ENCODE data around the gene ARMC3. TPM values are rescaled to one million over a fixed set of nuclear protein-coding genes. Genes with fewer than 3 reads are reported as not detected.

Gene ARMC3, protein sequence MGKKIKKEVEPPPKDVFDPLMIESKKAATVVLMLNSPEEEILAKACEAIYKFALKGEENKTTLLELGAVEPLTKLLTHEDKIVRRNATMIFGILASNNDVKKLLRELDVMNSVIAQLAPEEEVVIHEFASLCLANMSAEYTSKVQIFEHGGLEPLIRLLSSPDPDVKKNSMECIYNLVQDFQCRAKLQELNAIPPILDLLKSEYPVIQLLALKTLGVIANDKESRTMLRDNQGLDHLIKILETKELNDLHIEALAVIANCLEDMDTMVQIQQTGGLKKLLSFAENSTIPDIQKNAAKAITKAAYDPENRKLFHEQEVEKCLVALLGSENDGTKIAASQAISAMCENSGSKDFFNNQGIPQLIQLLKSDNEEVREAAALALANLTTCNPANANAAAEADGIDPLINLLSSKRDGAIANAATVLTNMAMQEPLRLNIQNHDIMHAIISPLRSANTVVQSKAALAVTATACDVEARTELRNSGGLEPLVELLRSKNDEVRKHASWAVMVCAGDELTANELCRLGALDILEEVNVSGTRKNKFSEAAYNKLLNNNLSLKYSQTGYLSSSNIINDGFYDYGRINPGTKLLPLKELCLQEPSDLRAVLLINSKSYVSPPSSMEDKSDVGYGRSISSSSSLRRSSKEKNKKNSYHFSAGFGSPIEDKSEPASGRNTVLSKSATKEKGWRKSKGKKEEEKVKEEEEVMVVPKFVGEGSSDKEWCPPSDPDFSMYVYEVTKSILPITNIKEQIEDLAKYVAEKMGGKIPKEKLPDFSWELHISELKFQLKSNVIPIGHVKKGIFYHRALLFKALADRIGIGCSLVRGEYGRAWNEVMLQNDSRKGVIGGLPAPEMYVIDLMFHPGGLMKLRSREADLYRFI
- total RNA-seq = not detected

GRCh38 chr10:22927661-22928403 is at the start of gene ARMC3:
ARMC3 (plus strand) TSS chr10:22928053; CDS start chr10:22931997, 3,944 bp downstream.
- H3K36me3 ChIP-seq = no peaks in the 10 kb centered on the region
- WGBS, 2 donors = 10 to 22% methylated on average over 17 to 25 of the region's 41 CpGs
- H3K27ac ChIP-seq = no peak within 1 kb of the TSS
- intact Hi-C loops (cut with DNase I) = no loop called here
- peaks cover 0 to 22% (median 0%) of the 10 kb centered on the region in 4 donors for H3K27me3 ChIP-seq
- TF ChIP-seq, protein P1, sequence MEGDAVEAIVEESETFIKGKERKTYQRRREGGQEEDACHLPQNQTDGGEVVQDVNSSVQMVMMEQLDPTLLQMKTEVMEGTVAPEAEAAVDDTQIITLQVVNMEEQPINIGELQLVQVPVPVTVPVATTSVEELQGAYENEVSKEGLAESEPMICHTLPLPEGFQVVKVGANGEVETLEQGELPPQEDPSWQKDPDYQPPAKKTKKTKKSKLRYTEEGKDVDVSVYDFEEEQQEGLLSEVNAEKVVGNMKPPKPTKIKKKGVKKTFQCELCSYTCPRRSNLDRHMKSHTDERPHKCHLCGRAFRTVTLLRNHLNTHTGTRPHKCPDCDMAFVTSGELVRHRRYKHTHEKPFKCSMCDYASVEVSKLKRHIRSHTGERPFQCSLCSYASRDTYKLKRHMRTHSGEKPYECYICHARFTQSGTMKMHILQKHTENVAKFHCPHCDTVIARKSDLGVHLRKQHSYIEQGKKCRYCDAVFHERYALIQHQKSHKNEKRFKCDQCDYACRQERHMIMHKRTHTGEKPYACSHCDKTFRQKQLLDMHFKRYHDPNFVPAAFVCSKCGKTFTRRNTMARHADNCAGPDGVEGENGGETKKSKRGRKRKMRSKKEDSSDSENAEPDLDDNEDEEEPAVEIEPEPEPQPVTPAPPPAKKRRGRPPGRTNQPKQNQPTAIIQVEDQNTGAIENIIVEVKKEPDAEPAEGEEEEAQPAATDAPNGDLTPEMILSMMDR (IDR thresholded peaks at IDR 0.05) = no peak
- TF ChIP-seq POLR2A (IDR thresholded peaks at IDR 0.05) = no peak
- peaks cover 0 to 29% (median 9%) of the 10 kb centered on the region in 3 donors for H3K4me1 ChIP-seq
- H3K9me3 ChIP-seq = no peaks in the 10 kb centered on the region
- peak within 1 kb of the TSS; percentile 0 to 65 (median 38) for H3K4me3 ChIP-seq
- DNase-seq = no peak

- no peak overlapping the region for H3K4me3 ChIP-seq
- no peak for TF ChIP-seq POLR2A (IDR thresholded peaks at IDR 0.05)
- TF ChIP-seq, protein P1 (IDR thresholded peaks at IDR 0.05) = no peak
- 79 to 92% methylated on average over 2 of the region's 2 CpGs for WGBS, 2 donors
These were observed 36.1 kb upstream of the ARMC3 start for GRCh38 chr10:22891797-22892196.

DNA sequence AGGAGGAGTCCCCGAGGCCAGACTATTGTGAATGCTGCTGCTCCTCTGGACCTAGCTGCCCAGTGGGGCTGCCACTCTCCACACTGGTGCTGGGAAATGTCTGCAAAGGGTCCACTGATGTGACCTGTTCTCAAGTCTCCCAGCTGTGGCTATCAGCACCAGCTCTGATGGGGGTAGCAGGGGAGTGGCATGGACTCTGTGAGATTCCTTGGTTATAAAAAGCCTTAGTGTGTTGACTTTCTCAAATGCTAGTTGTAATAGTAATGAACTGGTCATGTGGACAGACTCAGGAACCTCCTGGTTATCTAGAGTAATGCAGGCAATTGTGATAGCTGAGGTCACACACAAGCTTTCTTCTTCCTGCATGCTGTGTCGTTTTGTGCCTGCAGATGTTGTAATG is 34.1 kb upstream of the ARMC3 start:
- Histone ChIP-seq H3K4me3 (no peak overlapping the region), H3K27ac (no peak overlapping the region), H3K27me3 (no peaks in the 10 kb centered on the region), H3K36me3 (no peaks in the 10 kb centered on the region), H3K9me3 (peaks cover 0 to 19% (median 0%) of the 10 kb centered on the region in 3 donors), H3K4me1 (peaks cover 0 to 13% (median 4%) of the 10 kb centered on the region in 3 donors)
- intact Hi-C loops (cut with DNase I) = no loop called here
- 84% methylated on average over 2 of the region's 2 CpGs; no CpG with 5 or more reads in 1 of the 2 donors for WGBS, 2 donors
- TF ChIP-seq, protein P1 (IDR thresholded peaks at IDR 0.05) = no peak
- no peak for TF ChIP-seq POLR2A (IDR thresholded peaks at IDR 0.05)
- no peak for DNase-seq

More at GRCh38 chr10:22891797-22892196, 36.1 kb upstream of the ARMC3 start:
- DNase-seq = no peak
- H3K4me1 ChIP-seq = peaks cover 0 to 13% (median 4%) of the 10 kb centered on the region in 3 donors
- no peaks in the 10 kb centered on the region for H3K27me3 ChIP-seq
- no peaks in the 10 kb centered on the region for H3K36me3 ChIP-seq
- no peak overlapping the region for H3K27ac ChIP-seq
- peaks cover 0 to 19% (median 0%) of the 10 kb centered on the region in 3 donors for H3K9me3 ChIP-seq
- intact Hi-C loops (cut with DNase I) = no loop called here

DNA sequence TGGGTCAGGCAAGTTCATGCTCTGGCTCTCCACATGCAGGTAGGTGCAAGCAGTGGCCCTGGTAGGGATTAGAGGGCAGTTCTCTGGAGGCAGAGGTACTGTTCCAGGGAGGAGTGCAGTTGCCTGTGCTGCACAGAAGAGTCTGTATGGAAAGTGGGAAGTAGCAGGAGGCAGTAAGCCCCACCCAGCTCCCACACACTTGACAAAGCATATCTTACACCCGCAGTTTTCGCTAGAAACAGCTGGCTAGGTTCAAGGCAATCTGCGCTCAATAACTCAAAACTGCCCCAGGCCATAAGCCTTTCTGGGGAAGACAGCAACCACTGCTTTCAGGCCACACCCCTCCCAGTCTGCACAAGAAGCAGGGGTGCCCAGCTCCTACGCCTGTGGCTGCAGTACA is 33.1 kb upstream of the ARMC3 start:
- H3K4me1 ChIP-seq = peaks cover 0 to 13% (median 4%) of the 10 kb centered on the region in 3 donors
- H3K27me3 ChIP-seq = no peaks in the 10 kb centered on the region
- intact Hi-C loops (cut with DNase I) = no loop called here
- H3K4me3 ChIP-seq = no peak overlapping the region
- WGBS, 2 donors = 45 to 49% methylated on average over 2 to 4 of the region's 4 CpGs
- H3K27ac ChIP-seq = no peak overlapping the region
- peaks cover 0 to 19% (median 0%) of the 10 kb centered on the region in 3 donors for H3K9me3 ChIP-seq
- DNase-seq = no peak
- TF ChIP-seq, protein P1 (IDR thresholded peaks at IDR 0.05) = no peak
- TF ChIP-seq POLR2A (IDR thresholded peaks at IDR 0.05) = no peak
- H3K36me3 ChIP-seq = no peaks in the 10 kb centered on the region

All from esophagus squamous epithelium (tissue), 5 donors.